ENCODE data around the gene ZNFX1. TPM values are rescaled to one million over a fixed set of nuclear protein-coding genes. Genes with fewer than 3 reads are reported as not detected.
A peak's percentile ranks its signal among the peaks of the same experiment; 100 is the strongest.

ZNFX1 gene
- 10 to 100 TPM; 50.6 to 51.6 TPM for total RNA-seq
- polyA plus RNA-seq (2013, experiment 1 of 2) = 30.8 TPM
- polyA plus RNA-seq (2013, experiment 2 of 2) = 33.2 TPM
- 144 to 745 (median 281) reads per million in 172 experiments for total RNA-seq

GRCh38 chr20:49278036-49278817 lies at the start of gene ZNFX1:
Gene ZNFX1 (minus strand): TSS chr20:49278057. CDS start chr20:49275839, 2,218 bp downstream.
- no peak for TF ChIP-seq CTCF (IDR thresholded peaks at IDR 0.05)
- Mint-ChIP-seq H3K27me3 (peaks cover 4% of the 10 kb centered on the region), H3K4me3 (peak within 1 kb of the TSS; percentile 89), H3K27ac (peak within 1 kb of the TSS; percentile 93), H3K36me3 (ENCODE audit: low read depth) (peaks cover 93% of the 10 kb centered on the region), H3K4me1 (ENCODE audit: low read depth) (peaks cover 70% of the 10 kb centered on the region), H3K9me3 (peaks cover 17% of the 10 kb centered on the region)
- peak; percentile 84 for ATAC-seq (ENCODE audit: poor library complexity)
- intact Hi-C loops (cut with DNase I, micrococcal nuclease) = loop anchor here (1.0 to 2.0 kb wide), 4 partner anchors 59 to 232 kb away; partner anchors contain the start of genes DDX27 (in 2 of the 2), CSE1L (in 1 of the 2) and STAU1 (in 1 of the 2)
- H3K4me1 ChIP-seq (ENCODE audit: insufficient read depth, low read length) = peaks cover 79% of the 10 kb centered on the region
- CTCF ChIA-PET = no interaction called here
- H3K4me3 ChIP-seq (ENCODE audit: low read length) = peak within 1 kb of the TSS; percentile 80
- POLR2A ChIA-PET = interaction anchor here (0.6 to 2.7 kb wide), 20 partner anchors 9 to 535 kb away, joined by 3 to 18 read pairs (median 3); partner anchors contain the start of genes CSE1L, DDX27, SLC9A8 and STAU1
- H3K27me3 ChIP-seq (ENCODE audit: control insufficient read depth in 1 of 2, insufficient read depth in 2 of 2, low read length in 2 of 2) = no peaks in the 10 kb centered on the region
- peaks cover 61% of the 10 kb centered on the region for H3K36me3 ChIP-seq (ENCODE audit: insufficient read depth, low read length)
- peak; percentile 95 to 99 (median 99) for DNase-seq
- peak within 1 kb of the TSS; percentile 90 to 95 for H3K27ac ChIP-seq (ENCODE audit: low read depth in 1 of 2, low read length in 2 of 2)
- H3K9me3 ChIP-seq (ENCODE audit: control insufficient read depth in 1 of 2, insufficient read depth in 1 of 2, low read length in 2 of 2) = peaks cover 15 to 37% of the 10 kb centered on the region in 2 experiments

DNA sequence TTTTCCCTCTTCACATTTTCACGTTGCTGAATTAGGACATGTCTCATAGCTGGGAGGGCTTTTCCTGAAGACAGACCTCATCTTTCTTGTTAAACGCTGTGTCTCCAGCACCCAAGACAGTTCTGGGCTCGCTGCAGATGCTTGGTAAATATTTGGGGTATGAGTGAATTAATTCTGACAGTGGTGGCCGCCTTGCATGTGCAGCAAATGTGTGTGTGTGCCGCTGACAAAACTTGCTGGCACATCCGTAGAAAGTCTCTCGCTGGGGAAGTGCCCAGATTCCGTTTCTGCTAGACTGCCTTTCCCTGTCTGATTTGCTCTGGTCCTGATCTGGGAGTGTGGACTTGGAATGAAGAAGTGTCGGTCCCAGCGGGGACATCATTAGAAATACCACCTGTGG lies 48.2 kb upstream of the ZNFX1 start:
- intact Hi-C loops (cut with DNase I, micrococcal nuclease) = no loop called here
- Histone ChIP-seq H3K36me3 (ENCODE audit: insufficient read depth, low read length) (no peaks in the 10 kb centered on the region), H3K4me1 (ENCODE audit: insufficient read depth, low read length) (peaks cover 13% of the 10 kb centered on the region), H3K27ac (ENCODE audit: low read depth in 1 of 2, low read length in 2 of 2) (no peak overlapping the region), H3K27me3 (ENCODE audit: control insufficient read depth in 1 of 2, insufficient read depth in 2 of 2, low read length in 2 of 2) (peaks cover 0 to 2% of the 10 kb centered on the region in 2 experiments), H3K4me3 (ENCODE audit: low read length) (no peak overlapping the region), H3K9me3 (ENCODE audit: control insufficient read depth in 1 of 2, insufficient read depth in 1 of 2, low read length in 2 of 2) (no peaks in the 10 kb centered on the region)
- H3K9me3 Mint-ChIP-seq = no peaks in the 10 kb centered on the region
- no peak for ATAC-seq (ENCODE audit: poor library complexity)
- ChIA-PET POLR2A (no interaction called here), CTCF (no interaction called here)
- no peak overlapping the region for H3K27ac Mint-ChIP-seq
- no peak for DNase-seq
- H3K27me3 Mint-ChIP-seq = peaks cover 29% of the 10 kb centered on the region
- H3K4me1 Mint-ChIP-seq (ENCODE audit: low read depth) = peaks cover 21% of the 10 kb centered on the region
- H3K36me3 Mint-ChIP-seq (ENCODE audit: low read depth) = no peaks in the 10 kb centered on the region
- H3K4me3 Mint-ChIP-seq = no peak overlapping the region
- no peak for TF ChIP-seq CTCF (IDR thresholded peaks at IDR 0.05)

- peaks cover 16 to 17% of the 10 kb centered on the region in 2 experiments for H3K27me3 ChIP-seq (ENCODE audit: control insufficient read depth in 1 of 2, insufficient read depth in 2 of 2, low read length in 2 of 2)
- no peaks in the 10 kb centered on the region for H3K36me3 ChIP-seq (ENCODE audit: insufficient read depth, low read length)
- H3K9me3 ChIP-seq (ENCODE audit: control insufficient read depth in 1 of 2, insufficient read depth in 1 of 2, low read length in 2 of 2) = peaks cover 0 to under 1% of the 10 kb centered on the region in 2 experiments
- intact Hi-C loops (cut with DNase I, micrococcal nuclease) = loop anchor here in 1 of 2 experiments (5.0 kb wide), 1 partner anchor 77 kb away; no protein-coding TSS in a partner anchor
- Mint-ChIP-seq H3K9me3 (no peaks in the 10 kb centered on the region), H3K4me3 (no peak overlapping the region), H3K27ac (no peak overlapping the region), H3K27me3 (peaks cover 36% of the 10 kb centered on the region), H3K36me3 (ENCODE audit: low read depth) (no peaks in the 10 kb centered on the region), H3K4me1 (ENCODE audit: low read depth) (peaks cover 22% of the 10 kb centered on the region)
- ChIA-PET CTCF (no interaction called here), POLR2A (interaction anchor here (1.0 to 1.3 kb wide), 3 partner anchors 44 to 105 kb away, joined by 3 to 5 read pairs (median 3); partner anchors contain the start of genes DDX27 and ZNFX1)
- no peak overlapping the region for H3K27ac ChIP-seq (ENCODE audit: low read depth in 1 of 2, low read length in 2 of 2)
- no peak overlapping the region for H3K4me3 ChIP-seq (ENCODE audit: low read length)
- no peak for ATAC-seq (ENCODE audit: poor library complexity)
- no peak for TF ChIP-seq CTCF (IDR thresholded peaks at IDR 0.05)
- no peak for DNase-seq
- H3K4me1 ChIP-seq (ENCODE audit: insufficient read depth, low read length) = peaks cover 17% of the 10 kb centered on the region
Observed at GRCh38 chr20:49324306-49324705, 46.4 kb upstream of the ZNFX1 start.

Data from CD4-positive, alpha-beta T cell (primary cell).